HS-27A (cell line): Measurements from ENCODE around the gene BICC1.

ENCODE experiments used
- DNase-seq: peaks from one replicate; pipeline ENCODE4 v3.0.0-alpha.2; 2012; ENCODE audit warnings: low read depth, missing footprints

The BICC1 gene

GRCh38 chr10:58704671-58705141 is 192.0 kb downstream of the BICC1 start:
- peak; percentile 35 for DNase-seq

GRCh38 chr10:58706836-58707235 is 194.2 kb downstream of the BICC1 start:
- no peak for DNase-seq

- no peak for DNase-seq
Measured at GRCh38 chr10:58712141-58712540, 199.5 kb downstream of the BICC1 start.

GRCh38 chr10:58712982-58713381 is 200.3 kb downstream of the BICC1 start:
- no peak for DNase-seq

- DNase-seq, result no peak
Measured at GRCh38 chr10:58714409-58714808, 201.7 kb downstream of the BICC1 start.

- DNase-seq, result no peak
Measured at GRCh38 chr10:58715061-58715460, 202.4 kb downstream of the BICC1 start.

- DNase-seq, result no peak
Measured at GRCh38 chr10:58718596-58718995, 205.9 kb downstream of the BICC1 start.

GRCh38 chr10:58721601-58722281 is 209.1 kb downstream of the BICC1 start:
- DNase-seq, result no peak

DNA sequence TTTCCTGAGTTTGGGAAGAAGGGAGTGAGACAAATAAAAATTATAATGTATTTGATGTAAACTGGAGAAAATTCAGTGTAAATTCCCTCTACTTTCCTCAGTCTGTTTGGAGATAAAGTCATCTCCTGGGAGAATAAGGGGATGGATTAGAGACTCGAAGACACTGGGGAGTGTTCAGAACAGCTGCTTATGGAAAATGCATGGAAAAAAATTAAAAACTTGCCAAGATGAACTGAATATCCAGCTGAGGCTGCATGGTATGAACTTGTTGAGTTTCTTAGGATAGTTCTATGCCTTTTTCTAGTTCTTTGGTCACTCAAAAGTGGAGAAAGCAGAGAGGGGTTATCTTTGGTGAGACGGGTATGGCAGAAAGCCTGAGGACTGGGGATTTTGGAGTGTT is 210.5 kb downstream of the BICC1 start:
- no peak for DNase-seq

DNA sequence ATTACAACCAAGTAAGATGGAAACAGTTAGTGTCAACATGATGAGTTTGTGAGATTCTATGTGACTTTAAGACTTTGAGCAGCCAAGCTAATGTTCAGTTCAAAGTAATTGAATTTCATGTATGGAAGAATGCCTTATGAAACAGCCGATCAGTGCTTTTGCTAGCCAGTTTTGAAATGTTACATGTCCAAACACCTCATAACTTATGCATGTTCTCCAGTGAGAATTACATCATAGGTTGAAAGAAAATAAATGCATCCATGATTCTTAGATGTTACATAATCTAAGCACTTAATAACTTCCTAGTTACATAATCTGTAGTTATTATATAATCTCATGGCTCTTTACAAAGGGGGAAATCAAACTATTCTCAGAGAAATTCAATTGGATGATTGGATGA is 211.3 kb downstream of the BICC1 start:
- no peak for DNase-seq

DNA sequence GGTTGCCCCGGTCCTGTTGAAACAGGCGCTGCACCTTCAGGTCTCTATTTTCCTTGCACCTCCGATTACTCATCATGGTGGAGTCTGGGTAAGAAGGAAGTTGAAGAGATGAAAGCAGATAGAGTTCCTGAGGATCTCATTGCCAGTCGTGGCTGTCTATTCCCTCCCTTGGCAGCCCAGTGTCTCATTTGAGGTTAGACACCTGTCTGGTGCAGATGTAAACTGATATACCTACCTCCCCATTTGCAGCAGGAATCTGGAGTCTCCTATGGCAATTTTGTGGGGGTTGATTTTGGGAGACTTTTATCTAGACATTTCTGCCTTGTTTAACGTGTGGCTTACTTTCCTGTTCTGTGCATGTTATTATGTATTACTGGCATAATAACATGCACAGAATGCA is 212.1 kb downstream of the BICC1 start:
- no peak for DNase-seq

DNA sequence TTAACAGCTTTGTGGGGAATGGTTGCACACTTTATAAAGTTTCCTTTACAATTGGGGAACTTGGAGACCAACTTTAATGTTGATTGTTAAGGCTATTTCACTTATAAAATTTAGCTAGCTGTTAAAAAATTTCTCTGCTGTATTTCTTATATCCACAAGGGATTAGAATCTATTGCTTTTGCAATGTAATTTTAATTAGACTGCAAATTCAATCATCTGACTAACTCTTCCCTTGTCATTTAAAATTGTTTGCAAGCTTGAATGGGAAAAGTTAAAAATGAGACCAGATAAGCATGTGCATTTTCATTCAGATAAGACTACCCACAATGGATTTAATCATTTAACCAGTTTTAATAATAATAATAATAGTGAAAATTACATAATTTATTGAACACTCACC is 213.2 kb downstream of the BICC1 start:
- DNase-seq, result no peak

DNA sequence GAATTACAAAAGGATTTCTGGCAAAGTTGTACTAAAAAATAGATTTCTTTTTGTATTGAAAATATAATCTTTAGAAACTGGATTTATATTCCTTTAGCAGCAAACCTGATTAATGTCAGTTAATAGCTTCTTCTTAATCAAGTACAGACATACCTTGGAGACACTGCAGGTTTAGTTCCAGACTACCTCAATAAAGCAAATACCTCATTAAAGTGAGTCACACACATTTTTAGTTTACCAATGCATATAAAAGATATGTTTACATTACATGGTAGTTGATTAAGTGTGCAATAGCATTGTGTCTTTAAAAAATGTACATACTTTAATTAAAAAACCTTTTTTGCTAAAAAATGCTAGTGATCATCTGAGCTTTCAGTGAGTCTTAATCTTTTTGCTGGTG is 215.0 kb downstream of the BICC1 start:
- no peak for DNase-seq

GRCh38 chr10:58731276-58731675 is 218.6 kb downstream of the BICC1 start:
- DNase-seq, result no peak

- no peak for DNase-seq
Measured at GRCh38 chr10:58733436-58733835, 220.8 kb downstream of the BICC1 start.

DNA sequence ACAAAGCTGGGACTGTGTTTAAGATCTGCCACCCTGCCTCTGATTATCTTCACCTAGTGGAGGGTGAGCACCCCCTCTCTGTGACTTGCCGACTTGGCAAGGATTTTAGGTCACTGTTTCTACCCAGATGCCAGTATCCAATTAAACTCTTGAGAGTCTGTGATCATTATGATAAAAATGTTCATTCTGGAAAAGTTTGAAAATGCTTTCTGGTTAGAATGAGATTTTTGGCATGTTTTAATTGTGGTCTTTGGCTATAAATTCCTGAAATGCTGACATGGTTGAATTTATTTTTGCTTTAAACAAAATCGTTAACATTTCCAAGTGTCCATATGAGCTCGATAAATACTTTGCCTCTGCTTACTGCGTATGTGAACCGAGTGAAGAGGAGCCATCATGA is 221.4 kb downstream of the BICC1 start:
- no peak for DNase-seq

DNA sequence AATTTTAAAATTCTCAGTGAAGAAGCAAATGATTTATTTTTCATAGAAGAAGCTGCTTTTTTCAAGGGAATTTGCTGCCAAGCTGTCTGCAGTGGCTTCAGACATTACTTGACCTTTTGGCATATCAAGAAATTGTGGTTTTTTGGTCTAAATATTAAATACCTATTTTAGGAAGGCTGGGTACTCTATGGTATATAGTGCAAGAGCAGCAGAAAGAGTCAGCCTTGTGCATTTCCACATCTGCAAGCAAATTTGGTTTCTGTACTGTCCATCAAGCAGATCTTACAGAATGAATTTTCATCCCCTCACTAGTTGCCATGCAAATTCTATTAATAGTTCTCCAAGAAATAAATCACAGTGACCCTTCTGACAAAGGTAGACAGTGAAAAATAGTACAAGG is 222.0 kb downstream of the BICC1 start:
- no peak for DNase-seq

DNA sequence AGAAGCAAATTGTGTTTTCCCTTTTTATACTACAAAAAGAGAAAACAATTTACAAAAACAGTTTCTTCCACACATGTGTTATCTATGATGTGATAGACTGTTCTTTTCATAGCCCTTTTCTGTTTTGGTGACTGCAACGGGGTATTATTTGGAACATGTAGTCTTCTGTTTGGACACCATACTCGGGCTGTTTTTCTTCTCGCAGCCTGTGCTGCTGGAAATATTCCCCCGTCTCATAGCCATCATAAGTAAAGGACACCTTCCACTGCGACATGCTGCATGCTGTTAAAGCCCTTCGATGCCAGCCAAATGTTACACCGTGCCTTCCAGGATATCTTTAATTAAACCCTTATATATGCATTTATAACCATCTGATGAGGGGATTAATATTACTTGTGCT is 222.4 kb downstream of the BICC1 start:
- no peak for DNase-seq

- DNase-seq, result no peak
Measured at GRCh38 chr10:58740620-58741369, 228.1 kb downstream of the BICC1 start.

- no peak for DNase-seq
Measured at GRCh38 chr10:58741673-58742072, 229.0 kb downstream of the BICC1 start.

DNA sequence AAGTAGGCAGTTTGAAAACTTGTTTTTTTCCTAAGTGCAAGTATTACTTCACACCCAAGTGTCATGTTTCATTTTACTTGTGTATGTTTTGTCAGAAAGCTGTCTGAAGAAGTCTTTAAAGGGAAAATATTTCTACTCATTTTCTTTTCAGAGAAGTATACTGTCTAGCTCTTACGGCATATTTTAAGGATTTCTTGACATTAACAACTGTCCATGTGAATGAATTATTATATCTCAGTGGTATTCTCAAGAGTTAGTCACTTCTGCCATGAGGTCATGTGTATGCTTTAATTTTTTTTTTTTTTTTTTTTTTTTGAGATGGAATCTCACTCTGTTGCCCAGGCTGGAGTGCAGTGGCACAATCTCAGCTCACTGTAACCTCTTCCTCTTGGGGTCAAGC is 229.5 kb downstream of the BICC1 start:
- DNase-seq, result no peak

DNA sequence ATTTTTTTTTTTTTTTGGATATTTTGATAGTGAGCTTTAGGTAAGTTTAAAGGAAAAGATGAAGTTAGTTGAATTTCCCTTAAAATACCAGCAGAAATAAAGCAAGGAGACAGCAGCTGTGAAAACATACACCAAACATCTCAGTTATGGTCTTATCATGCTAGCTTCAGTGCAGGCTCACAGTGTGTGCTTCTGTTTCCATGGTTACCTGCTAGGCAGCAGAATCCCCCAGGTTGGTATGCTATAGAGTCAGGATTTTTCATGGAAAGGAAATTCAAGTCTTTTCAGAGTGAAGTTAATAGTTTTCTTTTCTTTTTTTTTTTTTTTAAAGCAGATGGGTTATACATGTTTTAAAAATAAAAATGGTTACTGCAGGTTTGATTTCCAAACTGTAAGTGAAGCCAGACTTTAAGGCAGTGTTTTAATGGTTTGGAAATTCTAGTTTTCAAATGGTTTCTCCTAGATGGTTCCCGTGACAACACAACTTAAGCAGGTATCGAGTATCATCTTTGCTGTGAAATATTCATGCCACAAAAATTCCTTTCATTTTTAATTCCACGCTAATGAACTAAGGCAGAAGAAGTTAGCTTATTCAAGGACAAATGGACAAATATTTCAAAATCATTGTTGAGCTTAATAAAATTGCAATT is 230.9 kb downstream of the BICC1 start:
- no peak for DNase-seq
